Erythroblast (primary cell): ENCODE results near the gene MRPS5.

Experiments
- GATA1 ChIP-seq: IDR thresholded peaks from 2 replicates; pipeline ENCODE4 v1.6.1; 2011; ENCODE audit warnings: low read depth, mild to moderate bottlenecking, control low read depth, low read length, moderate library complexity
- POLR2A ChIP-seq: IDR thresholded peaks from 2 replicates; pipeline ENCODE4 v1.6.1; 2011; ENCODE audit warnings: mild to moderate bottlenecking, low read length

GRCh38 chr2:95079199-95079683 lies 42.4 kb downstream of the MRPS5 start:
- TF ChIP-seq POLR2A (no peak), GATA1 (no peak)
